Stimulated activated CD4-positive, alpha-beta T cell treated with anti-CD3 and anti-CD28 coated beads, Interleukin-4, amount 100 ng/mL, for 1 hour (primary cell): ENCODE measurements around the gene HCK.

Experiments
- DNase-seq: peaks from one replicate; pipeline ENCODE4 v3.0.0-alpha.2; 2020

The HCK gene

DNA sequence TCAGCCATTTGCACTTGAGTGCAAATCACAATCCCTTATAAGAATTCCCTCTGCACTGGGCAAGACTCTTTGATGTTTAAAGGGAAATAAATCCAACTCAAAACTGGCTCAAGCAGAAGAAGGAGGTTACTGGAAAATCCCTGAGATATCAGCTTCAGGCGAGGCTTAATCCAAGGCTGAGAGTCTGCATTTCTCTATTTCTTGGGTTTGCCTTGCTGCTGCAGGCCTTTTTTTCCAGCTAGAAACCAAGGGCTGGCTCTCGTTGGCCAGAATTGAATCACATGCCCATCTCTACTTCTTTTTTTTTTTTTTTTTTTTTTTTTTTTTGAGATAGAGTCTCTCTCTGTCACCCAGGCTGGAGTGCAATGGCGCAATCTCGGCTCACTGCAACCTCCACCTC is 11.7 kb downstream of the HCK start:
- no peak for DNase-seq

DNA sequence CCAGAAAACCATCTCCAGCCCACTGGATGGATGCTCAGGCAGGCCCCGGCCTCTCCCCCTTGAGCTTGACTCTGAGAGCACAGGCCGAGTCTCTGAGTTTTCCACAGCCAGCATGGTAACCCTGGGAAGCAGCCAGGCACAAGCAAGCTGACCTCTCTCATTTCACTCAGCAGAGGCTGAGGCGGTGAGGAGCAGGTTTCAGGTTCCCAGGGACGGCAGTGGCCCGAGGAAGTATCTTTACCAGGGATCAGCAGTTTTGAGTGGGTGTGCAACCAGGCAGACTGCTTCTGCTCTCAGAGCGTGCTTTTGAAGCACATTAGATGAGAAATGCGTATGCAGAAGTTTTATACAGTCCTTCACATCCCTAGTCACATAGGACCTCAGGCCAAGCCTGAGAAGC is 12.6 kb downstream of the HCK start:
- no peak for DNase-seq

DNA sequence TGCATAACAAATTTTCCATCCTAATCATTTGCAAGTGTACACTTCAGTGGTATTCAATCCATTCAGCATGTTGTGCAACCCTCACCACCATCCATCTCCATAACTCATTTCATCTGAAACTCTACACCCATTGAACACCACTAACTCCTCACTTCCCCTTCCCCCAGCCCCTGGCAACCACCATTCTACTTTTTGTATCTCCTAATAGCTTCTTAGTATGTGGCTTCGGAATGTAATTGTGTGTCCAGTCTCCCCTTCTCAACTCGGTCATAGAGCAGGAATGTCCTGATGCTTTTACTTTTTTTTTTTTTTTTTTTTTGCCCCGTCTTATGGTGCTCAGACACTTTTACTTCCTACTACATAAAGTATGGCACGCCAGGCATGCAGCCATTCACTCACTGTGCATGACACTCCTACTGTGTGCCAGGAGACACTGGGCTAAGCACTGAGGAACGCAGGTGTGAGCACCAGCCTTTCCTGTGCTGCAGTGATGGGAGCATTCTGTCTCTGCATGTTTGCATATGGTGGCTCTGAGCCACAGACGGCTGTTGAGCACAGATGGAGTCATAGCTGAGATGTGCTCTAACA is 15.3 kb downstream of the HCK start:
- no peak for DNase-seq

- no peak for DNase-seq
Observed at GRCh38 chr20:32068174-32068573, 16.1 kb downstream of the HCK start.

- DNase-seq = no peak
Observed at GRCh38 chr20:32069711-32070110, 17.7 kb downstream of the HCK start.

DNA sequence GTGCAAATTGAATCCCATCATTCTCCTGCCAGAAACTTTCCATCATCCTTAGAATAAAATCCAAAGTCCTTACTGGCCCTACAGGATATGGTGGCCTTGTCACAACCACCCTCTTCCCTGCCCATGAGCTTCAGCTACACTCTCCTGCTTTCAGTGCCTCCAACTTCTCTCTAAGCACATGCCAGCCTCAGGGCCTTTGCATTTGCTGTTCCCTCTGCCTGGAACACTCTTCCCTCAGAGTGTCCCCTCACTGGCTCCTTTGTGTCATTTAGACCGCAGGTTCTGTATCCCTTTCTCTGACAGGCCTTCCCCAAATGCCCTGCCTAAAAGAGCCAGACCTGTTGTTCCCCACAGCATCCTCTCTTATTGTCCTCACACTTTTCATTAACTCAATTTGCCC is 18.2 kb downstream of the HCK start:
- DNase-seq = no peak

- DNase-seq = no peak
Observed at GRCh38 chr20:32070690-32071213, 18.7 kb downstream of the HCK start.

DNA sequence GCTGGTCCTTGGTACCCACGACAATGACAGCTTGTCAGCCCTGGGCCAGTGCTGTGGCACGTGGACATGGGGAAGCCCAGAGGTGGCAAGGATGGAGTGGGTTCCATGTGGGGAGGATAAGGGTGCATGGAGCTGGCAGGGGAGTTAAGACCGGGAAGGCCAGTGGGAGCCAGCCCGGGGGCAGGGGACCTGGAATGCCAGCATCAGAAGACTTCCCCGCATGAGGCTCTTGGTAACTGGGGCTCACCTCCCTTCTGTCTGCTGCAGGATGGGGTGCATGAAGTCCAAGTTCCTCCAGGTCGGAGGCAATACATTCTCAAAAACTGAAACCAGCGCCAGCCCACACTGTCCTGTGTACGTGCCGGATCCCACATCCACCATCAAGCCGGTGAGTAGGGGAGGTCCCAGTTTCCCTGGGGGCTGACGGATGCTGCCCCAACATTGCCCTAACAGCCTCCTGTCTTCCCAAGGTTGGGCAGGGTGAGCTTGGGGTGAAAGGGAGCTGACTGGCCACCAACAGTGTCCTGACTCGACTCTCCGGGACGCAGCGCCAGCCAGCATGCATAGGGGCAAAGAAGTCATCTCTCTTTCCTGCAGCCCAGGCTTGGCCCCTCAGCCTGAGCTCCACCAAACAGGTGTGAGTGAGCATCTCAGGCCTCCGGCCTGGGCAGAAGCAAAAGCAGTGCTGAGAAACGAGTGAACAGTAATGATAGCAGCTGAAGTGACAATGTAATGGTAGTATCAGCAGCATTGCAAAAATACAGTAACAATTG is 19.5 kb downstream of the HCK start:
- no peak for DNase-seq

DNA sequence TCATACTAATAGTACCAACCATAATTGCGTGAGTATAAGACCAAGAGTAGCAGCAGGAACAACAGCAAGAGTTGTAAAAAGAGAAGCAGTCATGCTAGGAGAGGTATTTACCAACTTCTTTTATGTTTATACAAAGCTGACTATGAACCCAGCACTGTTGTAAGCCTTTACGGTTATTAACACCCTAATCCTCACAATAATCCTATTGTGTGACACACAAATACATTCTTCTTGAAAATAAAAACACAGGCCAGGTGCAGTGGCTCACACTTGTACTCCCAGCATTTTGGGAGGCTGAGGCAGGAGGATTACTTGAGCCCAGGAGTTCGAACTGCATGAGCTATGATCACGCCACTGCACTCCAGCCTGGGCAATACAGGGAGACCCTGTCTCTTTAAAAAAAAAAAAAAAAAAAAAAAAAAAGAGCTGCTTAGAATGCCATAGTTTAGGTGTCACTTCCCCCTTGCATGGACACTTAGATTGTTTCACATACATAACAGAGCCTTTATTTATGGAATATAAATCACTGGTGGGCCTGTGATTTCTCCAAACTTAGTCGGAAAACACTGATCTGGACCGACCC is 20.2 kb downstream of the HCK start:
- DNase-seq = no peak

DNA sequence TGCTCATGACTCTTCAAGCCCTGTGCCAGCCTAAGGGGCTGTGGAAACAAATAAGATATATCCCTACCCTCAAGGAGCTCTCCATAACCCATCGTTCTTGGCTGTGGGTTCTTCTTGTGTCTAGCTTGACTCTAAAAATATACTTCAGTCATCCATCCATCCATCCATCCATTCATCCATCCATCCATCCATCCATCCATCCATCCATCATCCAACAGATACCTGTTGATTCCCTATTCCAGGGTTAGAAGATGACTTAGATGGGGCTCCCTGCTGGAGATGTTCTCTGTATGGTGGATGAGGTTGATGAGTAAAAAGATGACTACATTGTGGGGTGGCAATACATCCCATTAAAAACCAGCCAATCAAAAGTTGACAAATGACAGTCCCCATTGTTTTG is 23.5 kb downstream of the HCK start:
- DNase-seq = no peak

GRCh38 chr20:32077190-32077589 is 25.1 kb downstream of the HCK start:
- DNase-seq = no peak

- DNase-seq = no peak
Observed at GRCh38 chr20:32078322-32078721, 26.3 kb downstream of the HCK start.

DNA sequence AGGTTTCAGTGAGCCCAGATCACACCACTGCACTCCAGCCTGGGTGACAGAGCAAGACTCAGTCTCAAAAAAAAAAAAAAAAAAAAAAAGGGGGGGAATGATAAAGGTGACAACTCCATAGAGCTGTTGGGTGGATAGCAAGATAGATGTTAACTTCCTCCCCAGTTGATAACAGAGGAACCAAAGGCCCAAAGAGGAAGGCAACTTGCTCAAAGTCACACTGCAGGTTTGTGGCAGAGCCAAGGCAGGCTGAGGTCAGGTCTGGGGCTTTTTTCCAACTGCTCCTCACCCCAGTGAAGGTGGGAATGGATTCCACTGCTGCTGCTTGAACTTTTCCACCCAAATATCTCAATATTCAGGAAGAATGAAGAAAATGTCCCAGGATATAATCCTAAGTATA is 26.7 kb downstream of the HCK start:
- no peak for DNase-seq

DNA sequence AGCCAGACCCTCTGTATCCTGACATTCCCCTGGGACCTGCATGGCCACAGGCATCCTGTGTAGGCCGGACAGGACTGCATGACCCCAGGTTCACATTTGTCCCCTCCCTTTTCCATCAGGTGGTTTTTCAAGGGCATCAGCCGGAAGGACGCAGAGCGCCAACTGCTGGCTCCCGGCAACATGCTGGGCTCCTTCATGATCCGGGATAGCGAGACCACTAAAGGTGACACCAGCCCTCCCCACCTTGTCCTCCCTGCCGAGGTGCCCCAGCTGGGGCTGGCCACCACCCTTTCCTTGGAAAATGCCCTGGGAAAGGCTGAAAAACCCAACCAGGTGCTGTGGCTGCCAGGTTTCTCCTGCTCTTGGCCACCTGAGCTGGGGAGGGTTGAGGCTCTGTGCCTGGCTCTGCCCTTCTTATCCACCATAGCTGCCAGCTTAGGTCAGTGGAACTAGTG is 27.6 kb downstream of the HCK start:
- DNase-seq = no peak

- no peak for DNase-seq
Observed at GRCh38 chr20:32080783-32081182, 28.7 kb downstream of the HCK start.

- DNase-seq = no peak
Observed at GRCh38 chr20:32083469-32083868, 31.4 kb downstream of the HCK start.

- DNase-seq = no peak
Observed at GRCh38 chr20:32087070-32087469, 35.0 kb downstream of the HCK start.

GRCh38 chr20:32088759-32089158 is 36.7 kb downstream of the HCK start:
- DNase-seq = no peak

GRCh38 chr20:32089637-32090362 is 37.8 kb downstream of the HCK start:
- no peak for DNase-seq

DNA sequence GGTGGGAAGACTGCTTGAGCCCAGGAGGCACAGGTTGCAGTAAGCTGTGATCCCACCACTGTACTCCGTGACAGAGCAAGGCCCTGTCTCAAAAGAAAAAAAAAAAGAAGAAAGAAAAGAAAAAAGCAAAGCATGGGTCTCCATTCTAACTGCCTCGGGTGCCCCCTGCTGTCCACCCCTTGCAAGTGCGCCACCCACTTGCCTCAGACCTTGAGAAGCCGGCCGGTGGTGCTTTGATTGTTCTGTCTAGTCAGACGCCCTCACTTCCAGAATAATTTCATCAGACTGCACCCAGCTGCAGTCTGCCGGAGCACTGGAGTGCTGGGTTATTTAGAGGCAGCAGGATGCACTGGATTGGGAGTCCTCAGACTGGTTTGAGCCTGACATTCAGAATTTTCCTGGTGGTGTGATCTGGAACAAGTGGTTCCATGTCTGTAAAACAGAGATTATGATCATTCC is 39.9 kb downstream of the HCK start:
- DNase-seq = peak; percentile 76

- DNase-seq = no peak
Observed at GRCh38 chr20:32098786-32099185, 46.7 kb downstream of the HCK start.

DNA sequence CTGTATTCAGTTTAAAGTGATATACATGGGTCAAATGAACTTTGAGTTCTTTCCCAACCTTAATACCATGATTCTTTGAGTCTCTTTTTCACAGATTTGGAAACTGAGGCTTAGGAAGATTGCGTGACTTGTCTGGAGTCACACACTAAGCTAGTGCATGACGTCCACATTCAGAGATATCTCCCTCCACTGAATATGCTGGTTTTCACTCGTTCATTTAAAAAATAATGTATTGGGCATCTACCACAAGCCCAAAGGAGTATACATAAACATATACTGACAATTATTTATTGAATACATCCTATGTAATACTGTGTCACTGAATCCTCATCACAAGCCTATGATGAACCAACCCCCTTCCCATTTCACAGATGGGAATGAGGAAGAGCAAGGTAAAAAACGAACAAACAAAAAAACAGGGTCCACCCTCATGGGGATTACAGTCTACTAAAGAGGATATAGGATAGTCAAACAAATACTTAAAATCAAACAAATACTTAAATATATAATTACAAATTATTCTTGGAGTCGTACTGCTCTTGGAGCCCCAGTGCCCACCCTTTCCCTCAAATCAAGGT is 56.9 kb downstream of the HCK start:
- no peak for DNase-seq
